ENCODE measurements around the gene SYNE2. TPM values are rescaled to one million over a fixed set of nuclear protein-coding genes. Genes with fewer than 3 reads are reported as not detected.

The SYNE2 gene
- total and polyA plus RNA-seq, 4 donors: 26.9 to 208 (median 67.9) TPM

- H3K27ac ChIP-seq (ENCODE audit: low read depth in 1 of 2, low read length in 1 of 2): no peak overlapping the region
- WGBS, 2 donors: 86 to 93% methylated on average over 10 of the region's 10 CpGs
- DNase-seq (no peak), ATAC-seq (ENCODE audit: insufficient read depth, low FRiP score) (no peak)
- no peak for TF ChIP-seq CTCF (IDR thresholded peaks at IDR 0.05; ENCODE audit: control extremely low read depth, extremely low read depth)
- H3K4me1 ChIP-seq (ENCODE audit: control insufficient read depth in 5 of 5, insufficient read depth in 5 of 5, low read length in 5 of 5): peaks cover 4 to 25% (median 16%) of the 10 kb centered on the region in 5 donors
- H3K4me3 ChIP-seq: no peak overlapping the region
- H3K27me3 ChIP-seq (ENCODE audit: control insufficient read depth in 3 of 3, insufficient read depth in 3 of 3, low read length in 2 of 3): no peaks in the 10 kb centered on the region
- H3K9me3 ChIP-seq (ENCODE audit: control insufficient read depth in 4 of 4, insufficient read depth in 3 of 4, low read length in 3 of 4): no peaks in the 10 kb centered on the region
- H3K36me3 ChIP-seq (ENCODE audit: control insufficient read depth in 4 of 4, insufficient read depth in 4 of 4, low read length in 4 of 4): peaks cover 0 to 2% (median 0%) of the 10 kb centered on the region in 4 donors
- no peak overlapping the region for H3K9ac ChIP-seq (ENCODE audit: insufficient read depth in 1 of 2, low read length in 2 of 2)
Observed at GRCh38 chr14:64202716-64203115, 349.9 kb downstream of the SYNE2 start.

DNA sequence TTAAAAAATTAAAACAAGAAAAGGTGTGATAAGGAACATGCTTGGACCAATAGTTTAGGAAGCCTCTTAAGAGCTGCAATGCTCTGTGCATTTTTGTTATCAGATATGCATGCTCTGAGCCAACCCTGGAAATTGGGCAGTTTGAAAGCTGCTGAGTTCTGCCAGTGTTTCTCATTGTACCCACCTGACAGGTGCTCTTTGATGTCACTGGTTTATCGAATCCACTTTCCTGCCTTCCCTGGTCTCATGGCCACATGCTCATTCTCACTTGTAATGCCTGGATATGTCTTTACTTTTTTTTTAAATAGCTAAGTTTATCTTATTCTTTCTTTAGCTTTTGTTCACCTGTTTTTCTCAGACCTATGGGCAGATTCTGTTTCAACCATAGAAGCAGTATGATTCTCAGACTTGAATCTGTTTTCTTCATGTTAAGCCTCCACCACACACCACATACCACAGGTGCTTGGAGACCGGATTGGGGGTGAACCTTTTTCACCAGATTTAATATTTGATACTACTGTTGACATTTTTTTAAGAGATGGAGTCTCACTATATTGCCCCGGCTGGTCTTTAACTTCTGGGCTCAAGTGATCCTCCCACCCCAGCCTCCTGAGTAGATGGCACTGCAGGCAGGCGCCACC is 350.7 kb downstream of the SYNE2 start:
- 78 to 88% methylated on average over 4 of the region's 4 CpGs for WGBS, 2 donors
- DNase-seq: no peak
- peaks cover 0 to 6% (median 0%) of the 10 kb centered on the region in 4 donors for H3K36me3 ChIP-seq (ENCODE audit: control insufficient read depth in 4 of 4, insufficient read depth in 4 of 4, low read length in 4 of 4)
- no peak overlapping the region for H3K9ac ChIP-seq (ENCODE audit: insufficient read depth in 1 of 2, low read length in 2 of 2)
- H3K4me1 ChIP-seq (ENCODE audit: control insufficient read depth in 5 of 5, insufficient read depth in 5 of 5, low read length in 5 of 5): peaks cover 5 to 19% (median 16%) of the 10 kb centered on the region in 5 donors
- H3K27me3 ChIP-seq (ENCODE audit: control insufficient read depth in 3 of 3, insufficient read depth in 3 of 3, low read length in 2 of 3): no peaks in the 10 kb centered on the region
- no peak overlapping the region for H3K27ac ChIP-seq (ENCODE audit: low read depth in 1 of 2, low read length in 1 of 2)
- no peak overlapping the region for H3K4me3 ChIP-seq
- no peaks in the 10 kb centered on the region for H3K9me3 ChIP-seq (ENCODE audit: control insufficient read depth in 4 of 4, insufficient read depth in 3 of 4, low read length in 3 of 4)
- no peak for TF ChIP-seq CTCF (IDR thresholded peaks at IDR 0.05; ENCODE audit: control extremely low read depth, extremely low read depth)
- ATAC-seq (ENCODE audit: insufficient read depth, low FRiP score): no peak

- ATAC-seq (ENCODE audit: insufficient read depth, low FRiP score) (no peak), DNase-seq (no peak)
- no peak overlapping the region for H3K9ac ChIP-seq (ENCODE audit: insufficient read depth in 1 of 2, low read length in 2 of 2)
- WGBS, 2 donors: 89 to 96% methylated on average over 7 of the region's 7 CpGs
- H3K27ac ChIP-seq (ENCODE audit: low read depth in 1 of 2, low read length in 1 of 2): peak overlapping the region in 1 of 2 donors; percentile 81
- H3K36me3 ChIP-seq (ENCODE audit: control insufficient read depth in 4 of 4, insufficient read depth in 4 of 4, low read length in 4 of 4): peaks cover 2 to 23% (median 18%) of the 10 kb centered on the region in 4 donors
- H3K9me3 ChIP-seq (ENCODE audit: control insufficient read depth in 4 of 4, insufficient read depth in 3 of 4, low read length in 3 of 4): no peaks in the 10 kb centered on the region
- H3K27me3 ChIP-seq (ENCODE audit: control insufficient read depth in 3 of 3, insufficient read depth in 3 of 3, low read length in 2 of 3): no peaks in the 10 kb centered on the region
- TF ChIP-seq CTCF (IDR thresholded peaks at IDR 0.05; ENCODE audit: control extremely low read depth, extremely low read depth): no peak
- H3K4me1 ChIP-seq (ENCODE audit: control insufficient read depth in 5 of 5, insufficient read depth in 5 of 5, low read length in 5 of 5): peaks cover 0 to 22% (median 16%) of the 10 kb centered on the region in 5 donors
- H3K4me3 ChIP-seq: no peak overlapping the region
Observed at GRCh38 chr14:64208261-64208660, 355.5 kb downstream of the SYNE2 start.

Measured in lung (tissue), 12 donors.